KMS-11 (cell line): ENCODE results near the gene DNASE1.
"Not testable (repeated sequence)": the region's sequence is repeated elsewhere in the genome, so short reads cannot be mapped to it uniquely, and the experiment has no call there.

Experiments used
- H2AFZ ChIP-seq: fragments of 200-600 bp; sonication (generic); 2 replicates; pipeline ENCODE4 v1.6.1; 2016; ENCODE audit warnings: antibody characterized with exemption, mixed run types, low read depth
- H3K27ac ChIP-seq: fragments of 200-600 bp; sonication (generic); 2 replicates; pipeline ENCODE4 v1.6.1; 2016; ENCODE audit warnings: mild to moderate bottlenecking, mixed run types
- H3K27me3 ChIP-seq: fragments of 200-600 bp; sonication (generic); 2 replicates; pipeline ENCODE4 v1.6.1; 2017; ENCODE audit warnings: mild to moderate bottlenecking, low read depth, mixed run types, moderate library complexity; ENCODE audit not compliant: insufficient read depth
- H3K36me3 ChIP-seq: fragments of 200-600 bp; sonication (generic); 2 replicates; pipeline ENCODE4 v1.6.1; 2017; ENCODE audit warnings: mild to moderate bottlenecking, mixed run types; ENCODE audit not compliant: insufficient read depth
- H3K4me1 ChIP-seq: fragments of 200-600 bp; sonication (generic); 2 replicates; pipeline ENCODE4 v1.6.1; 2016; ENCODE audit warnings: mild to moderate bottlenecking, low read depth, mixed run types; ENCODE audit not compliant: poor library complexity, severe bottlenecking
- H3K4me2 ChIP-seq: fragments of 200-600 bp; sonication (generic); 2 replicates; pipeline ENCODE4 v1.7.0; 2016; ENCODE audit warnings: mild to moderate bottlenecking, mixed run types
- H3K4me3 ChIP-seq: fragments of 200-600 bp; sonication (generic); IDR thresholded peaks from 2 replicates; pipeline ENCODE4 v1.6.1; 2017; ENCODE audit warnings: low read depth, low read length, mixed read lengths; ENCODE audit not compliant: insufficient read depth
- H3K79me2 ChIP-seq: fragments of 200-600 bp; sonication (generic); 2 replicates; pipeline ENCODE4 v1.6.1; 2016; ENCODE audit warnings: low read depth, mixed run types; ENCODE audit not compliant: insufficient read depth
- H3K9ac ChIP-seq: fragments of 200-600 bp; sonication (generic); 2 replicates; pipeline ENCODE4 v1.6.1; 2016; ENCODE audit warnings: mild to moderate bottlenecking, mixed run types
- H4K20me1 ChIP-seq: fragments of 200-600 bp; sonication (generic); 2 replicates; pipeline ENCODE4 v1.6.1; 2016; ENCODE audit warnings: mild to moderate bottlenecking, mixed run types; ENCODE audit not compliant: insufficient read depth
- TF ChIP-seq, protein P1 (sequence below): fragments of 200-600 bp; sonication (generic); conservative IDR thresholded peaks from 2 replicates; pipeline ENCODE4 v1.6.1; 2017; ENCODE audit warnings: low read depth, mild to moderate bottlenecking, antibody characterized with exemption, low read length, moderate library complexity, mixed read lengths

Gene DNASE1

DNA sequence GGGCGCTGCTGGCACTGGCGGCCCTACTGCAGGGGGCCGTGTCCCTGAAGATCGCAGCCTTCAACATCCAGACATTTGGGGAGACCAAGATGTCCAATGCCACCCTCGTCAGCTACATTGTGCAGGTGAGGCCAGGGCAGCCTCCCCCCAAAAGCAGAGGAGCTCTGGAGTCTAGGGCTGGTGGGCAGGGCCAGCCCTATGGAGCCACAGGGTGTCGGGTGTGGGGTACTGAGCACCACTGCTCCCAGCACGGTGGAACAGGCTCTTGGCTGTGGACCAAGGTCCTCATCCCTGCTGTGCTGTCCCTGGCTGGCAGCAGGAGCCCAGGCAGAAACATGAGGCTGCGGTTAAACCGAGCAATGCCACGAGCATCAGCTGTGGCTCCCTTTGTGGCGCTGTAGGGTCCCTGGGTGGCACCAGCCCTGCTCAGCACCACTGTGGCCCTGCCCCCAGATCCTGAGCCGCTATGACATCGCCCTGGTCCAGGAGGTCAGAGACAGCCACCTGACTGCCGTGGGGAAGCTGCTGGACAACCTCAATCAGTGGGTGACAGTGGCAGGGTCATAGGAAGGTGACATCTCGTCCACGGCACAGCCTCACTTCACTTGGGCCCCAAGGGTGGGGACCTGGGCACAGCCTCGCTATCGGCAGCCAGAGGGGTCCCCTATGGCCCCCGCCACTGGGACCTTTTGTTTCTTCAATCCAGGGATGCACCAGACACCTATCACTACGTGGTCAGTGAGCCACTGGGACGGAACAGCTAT lies 1.1 kb downstream of the DNASE1 start:
- H3K27ac ChIP-seq = no peak overlapping the region
- TF ChIP-seq, protein P1, sequence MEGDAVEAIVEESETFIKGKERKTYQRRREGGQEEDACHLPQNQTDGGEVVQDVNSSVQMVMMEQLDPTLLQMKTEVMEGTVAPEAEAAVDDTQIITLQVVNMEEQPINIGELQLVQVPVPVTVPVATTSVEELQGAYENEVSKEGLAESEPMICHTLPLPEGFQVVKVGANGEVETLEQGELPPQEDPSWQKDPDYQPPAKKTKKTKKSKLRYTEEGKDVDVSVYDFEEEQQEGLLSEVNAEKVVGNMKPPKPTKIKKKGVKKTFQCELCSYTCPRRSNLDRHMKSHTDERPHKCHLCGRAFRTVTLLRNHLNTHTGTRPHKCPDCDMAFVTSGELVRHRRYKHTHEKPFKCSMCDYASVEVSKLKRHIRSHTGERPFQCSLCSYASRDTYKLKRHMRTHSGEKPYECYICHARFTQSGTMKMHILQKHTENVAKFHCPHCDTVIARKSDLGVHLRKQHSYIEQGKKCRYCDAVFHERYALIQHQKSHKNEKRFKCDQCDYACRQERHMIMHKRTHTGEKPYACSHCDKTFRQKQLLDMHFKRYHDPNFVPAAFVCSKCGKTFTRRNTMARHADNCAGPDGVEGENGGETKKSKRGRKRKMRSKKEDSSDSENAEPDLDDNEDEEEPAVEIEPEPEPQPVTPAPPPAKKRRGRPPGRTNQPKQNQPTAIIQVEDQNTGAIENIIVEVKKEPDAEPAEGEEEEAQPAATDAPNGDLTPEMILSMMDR = no peak
- no peak overlapping the region for H3K4me3 ChIP-seq
- no peaks in the 10 kb centered on the region for H3K4me1 ChIP-seq
- H4K20me1 ChIP-seq = no peaks in the 10 kb centered on the region
- H3K27me3 ChIP-seq = no peaks in the 10 kb centered on the region
- peaks cover 17% of the 10 kb centered on the region; the same call in 1 of the 2 replicates for H3K36me3 ChIP-seq
- no peaks in the 10 kb centered on the region for H3K79me2 ChIP-seq
- no peak overlapping the region for H3K4me2 ChIP-seq
- no peak overlapping the region for H2AFZ ChIP-seq
- H3K9ac ChIP-seq = no peak overlapping the region

DNA sequence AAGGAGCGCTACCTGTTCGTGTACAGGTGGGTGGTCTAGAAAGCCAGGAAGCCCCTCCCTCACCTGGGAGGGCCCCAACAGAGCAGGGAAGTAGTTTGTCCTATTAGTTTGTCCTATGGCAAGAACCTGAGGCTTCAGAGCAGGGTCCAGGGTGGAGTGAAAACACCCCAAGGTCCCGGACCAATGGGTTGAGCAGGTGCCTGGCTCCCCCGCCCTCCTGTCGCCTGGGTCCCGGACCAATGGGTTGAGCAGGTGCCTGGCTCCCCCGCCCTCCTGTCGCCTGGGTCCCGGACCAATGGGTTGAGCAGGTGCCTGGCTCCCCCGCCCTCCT lies 1.6 kb downstream of the DNASE1 start:
- not testable (repeated sequence) for H4K20me1 ChIP-seq, H2AFZ ChIP-seq, H3K4me1 ChIP-seq, H3K9ac ChIP-seq, H3K27me3 ChIP-seq, H3K4me3 ChIP-seq, H3K79me2 ChIP-seq, H3K27ac ChIP-seq, H3K4me2 ChIP-seq
- peaks cover 17% of the 10 kb centered on the region; the same call in 1 of the 2 replicates for H3K36me3 ChIP-seq

DNA sequence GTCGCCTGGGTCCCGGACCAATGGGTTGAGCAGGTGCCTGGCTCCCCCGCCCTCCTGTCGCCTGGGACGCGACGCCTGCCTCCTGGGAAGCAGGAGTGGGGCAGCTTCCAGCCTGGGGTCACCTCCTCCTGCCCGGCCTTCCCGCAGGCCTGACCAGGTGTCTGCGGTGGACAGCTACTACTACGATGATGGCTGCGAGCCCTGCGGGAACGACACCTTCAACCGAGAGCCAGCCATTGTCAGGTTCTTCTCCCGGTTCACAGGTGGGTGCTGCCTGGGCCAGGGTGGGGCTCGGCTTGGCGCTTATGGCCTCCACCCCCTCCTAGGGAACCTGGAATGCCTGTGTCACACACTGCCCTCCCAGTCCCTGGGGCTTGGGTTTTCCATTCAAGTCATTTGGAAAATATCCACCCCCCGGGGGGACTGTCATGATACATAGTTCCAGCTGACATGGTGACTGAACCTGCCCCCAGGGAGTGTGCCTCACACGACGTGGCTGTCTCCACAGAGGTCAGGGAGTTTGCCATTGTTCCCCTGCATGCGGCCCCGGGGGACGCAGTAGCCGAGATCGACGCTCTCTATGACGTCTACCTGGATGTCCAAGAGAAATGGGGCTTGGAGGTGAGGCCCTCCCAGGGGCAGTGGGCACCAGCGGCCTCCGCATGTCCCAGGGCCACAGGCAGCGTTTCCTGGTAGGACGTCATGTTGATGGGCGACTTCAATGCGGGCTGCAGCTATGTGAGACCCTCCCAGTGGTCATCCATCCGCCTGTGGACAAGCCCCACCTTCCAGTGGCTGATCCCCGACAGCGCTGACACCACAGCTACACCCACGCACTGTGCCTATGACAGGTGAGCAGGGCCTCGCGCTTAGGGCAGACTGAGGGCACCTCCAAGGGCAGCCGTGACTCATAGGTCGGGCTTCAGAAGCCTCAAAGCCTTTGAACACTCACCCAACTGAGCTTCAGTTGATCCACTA lies 2.3 kb downstream of the DNASE1 start:
- Histone ChIP-seq H3K27ac (no peak overlapping the region), H3K9ac (no peak overlapping the region), H3K27me3 (no peaks in the 10 kb centered on the region), H4K20me1 (no peaks in the 10 kb centered on the region), H3K79me2 (no peaks in the 10 kb centered on the region), H3K4me2 (no peak overlapping the region), H3K36me3 (peaks cover 17% of the 10 kb centered on the region; the same call in 1 of the 2 replicates), H2AFZ (no peak overlapping the region), H3K4me1 (no peaks in the 10 kb centered on the region), H3K4me3 (no peak overlapping the region)
- TF ChIP-seq, protein P1 = no peak

DNA sequence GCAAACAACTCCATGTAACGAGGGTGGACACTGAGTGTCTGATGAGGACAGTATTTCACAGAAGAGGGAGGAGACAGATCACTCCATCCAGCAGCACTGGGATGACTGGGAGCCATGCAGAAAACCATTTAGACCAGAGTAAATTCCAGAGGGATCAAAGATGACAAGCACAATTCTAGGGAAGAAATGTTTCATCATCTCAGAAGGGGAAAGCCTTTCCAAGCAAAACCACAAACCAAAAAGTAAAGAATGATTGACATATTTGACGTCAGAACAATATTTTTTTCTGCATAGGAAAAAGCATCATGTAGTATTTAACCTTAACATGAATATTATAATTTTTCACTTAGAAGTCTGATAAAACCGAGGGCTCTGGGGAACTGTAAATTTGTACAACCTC lies 4.8 kb downstream of the DNASE1 start:
- H3K9ac ChIP-seq = no peak overlapping the region

More for the DNA sequence above, 4.8 kb downstream of the DNASE1 start:
- TF ChIP-seq, protein P1 = no peak
- Histone ChIP-seq H3K79me2 (no peaks in the 10 kb centered on the region), H3K4me3 (no peak overlapping the region), H3K4me1 (no peaks in the 10 kb centered on the region), H3K36me3 (peaks cover 26% of the 10 kb centered on the region; the same call in 1 of the 2 replicates), H2AFZ (no peak overlapping the region), H3K27me3 (no peaks in the 10 kb centered on the region), H3K27ac (no peak overlapping the region), H3K4me2 (no peak overlapping the region), H4K20me1 (no peaks in the 10 kb centered on the region)
